Nephron progenitor cell (in vitro differentiated cells): ENCODE results near the gene APOB.

Experiments used
- DNase-seq: peaks from one replicate; pipeline ENCODE4 v3.0.0; 2021
- H3K27ac Mint-ChIP-seq: 2 replicates; pipeline ENCODE4 v1.8.0; 2021; ENCODE audit warnings: mild to moderate bottlenecking, moderate library complexity, mixed read lengths
- H3K27me3 Mint-ChIP-seq: 2 replicates; pipeline ENCODE4 v1.8.0; 2021; ENCODE audit warnings: mild to moderate bottlenecking, low read depth, mixed read lengths; ENCODE audit not compliant: poor library complexity
- H3K36me3 Mint-ChIP-seq: 2 replicates; pipeline ENCODE4 v1.8.0; 2021; ENCODE audit warnings: low read depth, mixed read lengths
- H3K4me1 Mint-ChIP-seq: 2 replicates; pipeline ENCODE4 v1.8.0; 2021; ENCODE audit warnings: mixed read lengths
- H3K4me3 Mint-ChIP-seq: 2 replicates; pipeline ENCODE4 v1.8.0; 2021; ENCODE audit warnings: mild to moderate bottlenecking, moderate library complexity, mixed read lengths
- H3K9me3 Mint-ChIP-seq: 2 replicates; pipeline ENCODE4 v1.8.0; 2021; ENCODE audit warnings: mild to moderate bottlenecking, moderate library complexity, mixed read lengths
- TF ChIP-seq, protein P1 (sequence below): fragments of 200-600 bp; sonication (generic); IDR thresholded peaks from 2 replicates; pipeline ENCODE4 v1.5.0; 2021; ENCODE audit warnings: antibody characterized with exemption

APOB gene

DNA sequence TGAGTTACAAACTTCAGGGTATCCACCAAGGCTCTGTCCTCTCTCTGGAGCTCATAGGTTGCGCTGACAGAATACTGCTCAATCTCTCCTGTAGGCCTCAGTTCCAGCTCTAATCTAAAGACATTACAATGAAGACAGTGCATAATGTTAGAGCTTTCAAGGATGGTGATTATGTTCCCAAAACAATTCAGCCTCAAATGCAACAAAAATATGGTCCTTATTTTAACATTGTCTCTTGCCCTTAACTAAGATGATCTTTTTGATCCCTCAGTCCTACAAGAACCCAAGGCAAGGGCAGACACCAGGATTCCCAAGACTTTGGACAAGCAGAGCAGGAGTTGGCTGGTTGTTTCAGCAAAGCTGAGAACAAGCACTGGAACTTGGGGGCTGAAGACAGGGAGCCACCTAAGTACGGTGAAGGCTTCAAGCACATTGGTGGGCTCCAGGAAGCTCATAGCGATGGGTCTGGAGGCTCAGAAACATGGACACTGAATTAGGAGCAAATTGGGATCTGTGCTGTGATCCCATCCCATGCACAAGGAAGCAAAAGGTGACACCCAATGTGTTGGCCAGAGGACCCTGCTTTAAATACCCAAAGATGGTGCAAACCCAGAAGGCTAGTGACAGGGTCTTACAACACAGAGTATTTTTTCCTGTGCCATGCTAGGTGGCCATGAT is 24.7 kb downstream of the APOB start:
- Mint-ChIP-seq H3K4me1 (no peaks in the 10 kb centered on the region), H3K9me3 (no peaks in the 10 kb centered on the region), H3K27me3 (peaks cover 2% of the 10 kb centered on the region), H3K36me3 (no peaks in the 10 kb centered on the region), H3K27ac (no peak overlapping the region), H3K4me3 (no peak overlapping the region)
- TF ChIP-seq, protein P1, sequence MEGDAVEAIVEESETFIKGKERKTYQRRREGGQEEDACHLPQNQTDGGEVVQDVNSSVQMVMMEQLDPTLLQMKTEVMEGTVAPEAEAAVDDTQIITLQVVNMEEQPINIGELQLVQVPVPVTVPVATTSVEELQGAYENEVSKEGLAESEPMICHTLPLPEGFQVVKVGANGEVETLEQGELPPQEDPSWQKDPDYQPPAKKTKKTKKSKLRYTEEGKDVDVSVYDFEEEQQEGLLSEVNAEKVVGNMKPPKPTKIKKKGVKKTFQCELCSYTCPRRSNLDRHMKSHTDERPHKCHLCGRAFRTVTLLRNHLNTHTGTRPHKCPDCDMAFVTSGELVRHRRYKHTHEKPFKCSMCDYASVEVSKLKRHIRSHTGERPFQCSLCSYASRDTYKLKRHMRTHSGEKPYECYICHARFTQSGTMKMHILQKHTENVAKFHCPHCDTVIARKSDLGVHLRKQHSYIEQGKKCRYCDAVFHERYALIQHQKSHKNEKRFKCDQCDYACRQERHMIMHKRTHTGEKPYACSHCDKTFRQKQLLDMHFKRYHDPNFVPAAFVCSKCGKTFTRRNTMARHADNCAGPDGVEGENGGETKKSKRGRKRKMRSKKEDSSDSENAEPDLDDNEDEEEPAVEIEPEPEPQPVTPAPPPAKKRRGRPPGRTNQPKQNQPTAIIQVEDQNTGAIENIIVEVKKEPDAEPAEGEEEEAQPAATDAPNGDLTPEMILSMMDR = no peak
- DNase-seq = no peak

- Mint-ChIP-seq H3K27me3 (peaks cover 5% of the 10 kb centered on the region), H3K4me3 (no peak overlapping the region), H3K9me3 (no peaks in the 10 kb centered on the region), H3K27ac (no peak overlapping the region), H3K36me3 (no peaks in the 10 kb centered on the region), H3K4me1 (no peaks in the 10 kb centered on the region)
- no peak for DNase-seq
- TF ChIP-seq, protein P1 = no peak
Measured at GRCh38 chr2:21018290-21018689, 25.6 kb downstream of the APOB start.

DNA sequence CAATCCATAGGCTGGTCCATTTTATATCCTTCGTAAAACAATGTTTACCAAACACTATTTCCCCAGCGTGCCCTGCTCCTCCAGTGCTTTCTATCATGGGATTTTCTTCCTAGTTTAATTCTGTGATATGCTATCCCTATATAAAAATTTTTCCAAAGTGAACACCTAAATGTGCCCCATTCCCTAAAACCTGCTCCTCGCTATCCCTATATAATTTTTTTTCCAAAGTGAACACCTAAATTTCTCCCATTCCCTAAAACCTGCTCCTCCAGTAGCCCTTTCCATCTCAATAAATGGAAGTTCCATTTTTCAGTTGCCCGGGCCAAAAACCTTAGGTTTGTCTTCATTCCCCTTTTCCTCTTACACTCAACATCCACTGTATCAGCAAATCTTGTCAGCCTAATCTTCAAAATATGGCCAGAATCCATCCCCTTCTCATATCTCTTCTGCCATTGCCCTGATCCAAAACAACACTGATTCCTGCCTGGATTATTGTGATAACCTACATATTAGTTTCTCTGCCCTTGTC is 26.1 kb downstream of the APOB start:
- no peak for DNase-seq
- Mint-ChIP-seq H3K4me1 (no peaks in the 10 kb centered on the region), H3K9me3 (no peaks in the 10 kb centered on the region), H3K36me3 (no peaks in the 10 kb centered on the region), H3K27ac (no peak overlapping the region), H3K4me3 (no peak overlapping the region), H3K27me3 (peaks cover 6% of the 10 kb centered on the region)
- TF ChIP-seq, protein P1 = no peak

GRCh38 chr2:21015281-21015645 is 28.6 kb downstream of the APOB start:
- Mint-ChIP-seq H3K4me3 (no peak overlapping the region), H3K9me3 (no peaks in the 10 kb centered on the region), H3K4me1 (no peaks in the 10 kb centered on the region), H3K27me3 (peaks cover 9% of the 10 kb centered on the region), H3K27ac (no peak overlapping the region), H3K36me3 (no peaks in the 10 kb centered on the region)
- no peak for DNase-seq
- TF ChIP-seq, protein P1 = no peak

GRCh38 chr2:21014364-21015280 is 29.3 kb downstream of the APOB start:
- TF ChIP-seq, protein P1 = no peak
- H3K4me1 Mint-ChIP-seq = no peaks in the 10 kb centered on the region
- no peak overlapping the region for H3K27ac Mint-ChIP-seq
- DNase-seq = no peak
- H3K4me3 Mint-ChIP-seq = no peak overlapping the region
- peaks cover 12% of the 10 kb centered on the region for H3K27me3 Mint-ChIP-seq
- H3K9me3 Mint-ChIP-seq = no peaks in the 10 kb centered on the region
- H3K36me3 Mint-ChIP-seq = no peaks in the 10 kb centered on the region
